Measurements from ENCODE around the gene GPR107.

Gene GPR107

GRCh38 chr9:130171226-130172148, 117.8 kb downstream of the GPR107 start:
- no peaks in the 10 kb centered on the region for H3K36me3 Mint-ChIP-seq
- peaks cover 34% of the 10 kb centered on the region for H3K27me3 Mint-ChIP-seq
- no peak for DNase-seq (ENCODE audit: low spot score in 2 of 2)
- H3K4me1 Mint-ChIP-seq: peaks cover 2% of the 10 kb centered on the region
- H3K4me3 Mint-ChIP-seq: peak overlapping the region; percentile 1
- no peaks in the 10 kb centered on the region for H3K9me3 Mint-ChIP-seq
- ATAC-seq (ENCODE audit: low read depth): peak; percentile 12
- H3K27ac Mint-ChIP-seq: no peak overlapping the region

GRCh38 chr9:130172161-130172857, 118.6 kb downstream of the GPR107 start, which contains the start of gene NCS1:
Gene NCS1 (plus strand): TSS chr9:130172404. CDS start chr9:130172664, 260 bp downstream.
- H3K27ac Mint-ChIP-seq: no peak within 1 kb of the TSS
- no peaks in the 10 kb centered on the region for H3K9me3 Mint-ChIP-seq
- H3K36me3 Mint-ChIP-seq: no peaks in the 10 kb centered on the region
- H3K27me3 Mint-ChIP-seq: peaks cover 31% of the 10 kb centered on the region
- H3K4me1 Mint-ChIP-seq: peaks cover 2% of the 10 kb centered on the region
- DNase-seq (ENCODE audit: low spot score in 2 of 2): no peak
- peak within 1 kb of the TSS; percentile 64 for H3K4me3 Mint-ChIP-seq
- peak; percentile 56 for ATAC-seq (ENCODE audit: low read depth)

DNA sequence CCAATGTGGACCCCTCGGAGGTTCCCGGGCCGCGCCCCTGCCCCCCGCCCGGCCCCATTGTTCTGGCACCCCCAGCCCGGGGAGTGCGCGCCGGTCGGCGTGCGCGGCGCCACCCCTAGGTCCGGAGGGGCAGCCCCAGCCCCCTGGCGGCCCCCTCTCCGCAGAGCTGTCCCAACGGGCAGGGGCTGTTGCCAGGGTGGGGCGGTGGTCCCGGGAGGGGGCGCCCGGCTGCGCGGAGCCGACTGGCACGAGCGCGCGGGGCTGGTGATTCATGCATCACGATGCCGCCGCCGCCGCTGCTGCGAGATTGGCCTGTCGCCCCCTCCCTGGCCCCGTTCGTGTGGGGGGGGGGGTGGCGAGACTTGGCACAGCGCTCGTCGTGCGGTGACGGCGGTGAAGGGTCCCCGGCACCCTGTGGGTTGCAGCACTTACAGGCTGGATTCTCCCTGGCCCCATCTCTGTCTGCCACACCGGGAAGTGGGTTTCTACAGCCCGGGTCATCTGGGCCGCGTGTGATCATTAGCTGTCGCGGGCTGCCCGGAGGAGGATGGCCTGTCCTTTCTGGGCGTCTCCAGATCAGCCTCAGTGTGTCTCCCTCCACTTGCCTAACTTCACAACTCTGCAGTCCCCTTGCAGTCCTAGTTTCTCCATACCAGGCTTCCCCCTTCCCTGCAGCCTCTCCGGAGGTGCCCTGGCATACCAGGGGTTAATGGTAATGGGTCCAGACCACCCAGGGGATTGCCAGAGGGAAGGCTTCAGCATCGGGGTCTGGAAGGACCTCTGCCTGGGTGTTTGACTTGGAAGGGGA, 119.4 kb downstream of the GPR107 start:
- H3K4me3 Mint-ChIP-seq: peak overlapping the region; percentile 64
- H3K27ac Mint-ChIP-seq: no peak overlapping the region
- no peaks in the 10 kb centered on the region for H3K9me3 Mint-ChIP-seq
- peaks cover 29% of the 10 kb centered on the region for H3K27me3 Mint-ChIP-seq
- no peaks in the 10 kb centered on the region for H3K36me3 Mint-ChIP-seq
- peaks cover 2% of the 10 kb centered on the region for H3K4me1 Mint-ChIP-seq
- ATAC-seq (ENCODE audit: low read depth) (no peak), DNase-seq (ENCODE audit: low spot score in 2 of 2) (no peak)

GRCh38 chr9:130173666-130173983, 119.9 kb downstream of the GPR107 start:
- no peak for ATAC-seq (ENCODE audit: low read depth)
- DNase-seq (ENCODE audit: low spot score in 2 of 2): no peak
- peak overlapping the region; percentile 51 for H3K4me3 Mint-ChIP-seq
- no peaks in the 10 kb centered on the region for H3K9me3 Mint-ChIP-seq
- no peaks in the 10 kb centered on the region for H3K36me3 Mint-ChIP-seq
- H3K4me1 Mint-ChIP-seq: peaks cover 2% of the 10 kb centered on the region
- peaks cover 26% of the 10 kb centered on the region for H3K27me3 Mint-ChIP-seq
- no peak overlapping the region for H3K27ac Mint-ChIP-seq

GRCh38 chr9:130174025-130174424, 120.3 kb downstream of the GPR107 start:
- Mint-ChIP-seq H3K4me1 (peaks cover 2% of the 10 kb centered on the region), H3K9me3 (no peaks in the 10 kb centered on the region), H3K27ac (no peak overlapping the region), H3K36me3 (no peaks in the 10 kb centered on the region), H3K4me3 (peak overlapping the region; percentile 51), H3K27me3 (peaks cover 25% of the 10 kb centered on the region)
- ATAC-seq (ENCODE audit: low read depth) (no peak), DNase-seq (ENCODE audit: low spot score in 2 of 2) (no peak)

GRCh38 chr9:130174920-130175321, 121.2 kb downstream of the GPR107 start:
- Mint-ChIP-seq H3K9me3 (no peaks in the 10 kb centered on the region), H3K4me3 (no peak overlapping the region)

GRCh38 chr9:130175355-130175754, 121.6 kb downstream of the GPR107 start:
- no peak for DNase-seq (ENCODE audit: low spot score in 2 of 2)
- no peak overlapping the region for H3K4me3 Mint-ChIP-seq
- H3K36me3 Mint-ChIP-seq: no peaks in the 10 kb centered on the region
- H3K27me3 Mint-ChIP-seq: peaks cover 18% of the 10 kb centered on the region
- no peak for ATAC-seq (ENCODE audit: low read depth)
- H3K4me1 Mint-ChIP-seq: peaks cover 2% of the 10 kb centered on the region
- no peaks in the 10 kb centered on the region for H3K9me3 Mint-ChIP-seq
- no peak overlapping the region for H3K27ac Mint-ChIP-seq

More at GRCh38 chr9:130174920-130175321, 121.2 kb downstream of the GPR107 start:
- ATAC-seq (ENCODE audit: low read depth) (no peak), DNase-seq (ENCODE audit: low spot score in 2 of 2) (no peak)
- Mint-ChIP-seq H3K27me3 (peaks cover 21% of the 10 kb centered on the region), H3K4me1 (peaks cover 2% of the 10 kb centered on the region), H3K36me3 (no peaks in the 10 kb centered on the region), H3K27ac (no peak overlapping the region)

DNA sequence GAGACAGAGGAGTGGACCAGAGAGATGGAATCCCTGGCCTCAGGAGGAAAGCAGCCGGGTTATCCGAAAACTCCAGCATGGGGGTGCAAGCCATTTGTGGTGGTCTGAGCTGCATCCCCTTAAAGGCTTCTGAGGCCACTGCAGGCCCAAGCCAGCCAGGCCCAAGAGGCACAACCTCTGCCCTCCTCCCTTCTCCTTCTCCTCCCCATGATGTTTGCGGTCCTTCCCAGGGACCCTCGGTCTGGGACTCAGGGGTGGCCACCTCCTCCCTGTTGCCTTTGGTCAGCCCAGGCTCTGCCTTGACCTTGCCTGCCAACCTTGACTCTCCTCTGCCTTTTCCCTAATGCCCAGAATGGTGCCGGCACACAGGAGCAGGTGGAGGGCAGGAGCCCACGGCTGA, 123.1 kb downstream of the GPR107 start:
- H3K27ac Mint-ChIP-seq: no peak overlapping the region
- peaks cover 2% of the 10 kb centered on the region for H3K4me1 Mint-ChIP-seq
- H3K27me3 Mint-ChIP-seq: peaks cover 12% of the 10 kb centered on the region
- no peak for DNase-seq (ENCODE audit: low spot score in 2 of 2)
- no peaks in the 10 kb centered on the region for H3K36me3 Mint-ChIP-seq
- H3K4me3 Mint-ChIP-seq: no peak overlapping the region
- no peaks in the 10 kb centered on the region for H3K9me3 Mint-ChIP-seq
- no peak for ATAC-seq (ENCODE audit: low read depth)

- no peaks in the 10 kb centered on the region for H3K36me3 Mint-ChIP-seq
- no peak for ATAC-seq (ENCODE audit: low read depth)
- H3K9me3 Mint-ChIP-seq: no peaks in the 10 kb centered on the region
- H3K4me3 Mint-ChIP-seq: no peak overlapping the region
- DNase-seq (ENCODE audit: low spot score in 2 of 2): no peak
- peaks cover 2% of the 10 kb centered on the region for H3K4me1 Mint-ChIP-seq
- peaks cover 12% of the 10 kb centered on the region for H3K27me3 Mint-ChIP-seq
- no peak overlapping the region for H3K27ac Mint-ChIP-seq
These were observed 124.4 kb downstream of the GPR107 start for GRCh38 chr9:130177898-130178805.

GRCh38 chr9:130179331-130179907, 125.7 kb downstream of the GPR107 start:
- no peak overlapping the region for H3K4me3 Mint-ChIP-seq
- DNase-seq (ENCODE audit: low spot score in 2 of 2): no peak
- no peak overlapping the region for H3K27ac Mint-ChIP-seq
- no peaks in the 10 kb centered on the region for H3K9me3 Mint-ChIP-seq
- peaks cover 5% of the 10 kb centered on the region for H3K27me3 Mint-ChIP-seq
- peaks cover 3% of the 10 kb centered on the region for H3K4me1 Mint-ChIP-seq
- no peaks in the 10 kb centered on the region for H3K36me3 Mint-ChIP-seq
- no peak for ATAC-seq (ENCODE audit: low read depth)

- DNase-seq (ENCODE audit: low spot score in 2 of 2): no peak
- H3K4me1 Mint-ChIP-seq: peaks cover 3% of the 10 kb centered on the region
- H3K27ac Mint-ChIP-seq: no peak overlapping the region
- H3K36me3 Mint-ChIP-seq: no peaks in the 10 kb centered on the region
- ATAC-seq (ENCODE audit: low read depth): no peak
- no peaks in the 10 kb centered on the region for H3K9me3 Mint-ChIP-seq
- H3K27me3 Mint-ChIP-seq: peaks cover 3% of the 10 kb centered on the region
- H3K4me3 Mint-ChIP-seq: no peak overlapping the region
These were observed 126.8 kb downstream of the GPR107 start for GRCh38 chr9:130180516-130180915.

- H3K27me3 Mint-ChIP-seq: peaks cover 6% of the 10 kb centered on the region
- no peaks in the 10 kb centered on the region for H3K9me3 Mint-ChIP-seq
- no peak overlapping the region for H3K4me3 Mint-ChIP-seq
- no peaks in the 10 kb centered on the region for H3K36me3 Mint-ChIP-seq
- H3K4me1 Mint-ChIP-seq: peaks cover 3% of the 10 kb centered on the region
- ATAC-seq (ENCODE audit: low read depth) (no peak), DNase-seq (ENCODE audit: low spot score in 2 of 2) (no peak)
- no peak overlapping the region for H3K27ac Mint-ChIP-seq
These were observed 128.1 kb downstream of the GPR107 start for GRCh38 chr9:130181678-130182380.
